ENCODE data around the gene SPAG9.
A peak's percentile ranks its signal among the peaks of the same experiment; 100 is the strongest.

Gene SPAG9

DNA sequence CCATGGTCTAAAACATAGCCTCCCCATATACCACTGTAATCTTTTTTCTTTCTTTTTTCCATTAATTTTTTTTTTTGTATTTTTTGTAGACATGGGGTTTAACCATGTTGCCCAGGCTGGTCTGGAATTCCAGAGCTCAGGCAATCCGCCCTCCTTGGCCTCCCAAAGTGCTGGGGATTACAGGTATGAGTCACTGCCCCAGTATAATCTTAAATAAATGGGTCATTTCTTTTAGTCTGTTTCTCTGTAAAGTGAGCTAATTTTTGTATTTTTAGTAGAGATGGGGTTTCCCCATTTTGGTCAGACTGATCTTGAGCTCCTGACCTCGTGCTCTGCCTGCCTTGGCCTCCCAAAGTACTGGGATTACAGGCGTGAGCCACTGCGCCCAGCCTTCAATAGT lies 27.0 kb upstream of the SPAG9 start:
- Histone ChIP-seq H3K9me3 (ENCODE audit: control insufficient read depth, low read length) (no peaks in the 10 kb centered on the region), H3K4me1 (ENCODE audit: control insufficient read depth, insufficient read depth, low read depth, low read length) (peaks cover 1% of the 10 kb centered on the region), H3K23ac (ENCODE audit: low read length in 2 of 2) (no peak overlapping the region), H3K36me3 (ENCODE audit: control insufficient read depth in 1 of 2, insufficient read depth in 2 of 2, low read depth in 1 of 2, low read length in 2 of 2) (no peaks in the 10 kb centered on the region), H4K8ac (ENCODE audit: low read length) (no peak overlapping the region), H3K9ac (ENCODE audit: low read length) (peak overlapping the region; percentile 39), H2BK120ac (ENCODE audit: low read depth, low read length) (no peak overlapping the region), H2BK5ac (ENCODE audit: low read depth, low read length, poor library complexity, severe bottlenecking) (no peak overlapping the region), H3K14ac (ENCODE audit: low read length in 2 of 2) (no peak overlapping the region), H3K4ac (ENCODE audit: low read depth in 1 of 2, low read length in 2 of 2) (no peak overlapping the region), H3K27ac (ENCODE audit: low read length, poor library complexity, severe bottlenecking) (no peak overlapping the region), H2AK5ac (ENCODE audit: low read length, severe bottlenecking) (no peak overlapping the region), H3K27me3 (ENCODE audit: control insufficient read depth in 1 of 2, insufficient read depth in 1 of 2, low read length in 2 of 2) (no peaks in the 10 kb centered on the region), H2BK15ac (ENCODE audit: low read depth, poor library complexity, severe bottlenecking) (no peak overlapping the region), H2AFZ (ENCODE audit: low read depth, low read length) (no peak overlapping the region), H3K79me1 (replicated peaks; ENCODE audit: low read length, poor library complexity, severe bottlenecking) (no peaks in the 10 kb centered on the region), H4K91ac (ENCODE audit: low read length) (no peak overlapping the region), H2BK12ac (ENCODE audit: low read length in 2 of 2) (no peak overlapping the region), H3K4me3 (ENCODE audit: insufficient read depth in 1 of 2, low read depth in 1 of 2, low read length in 2 of 2) (no peak overlapping the region), H3K18ac (ENCODE audit: low read depth in 1 of 2, low read length in 2 of 2) (no peak overlapping the region), H3K4me2 (ENCODE audit: low read length, poor library complexity, severe bottlenecking) (no peak overlapping the region)
- 87% methylated on average over 4 of the region's 4 CpGs for WGBS
- no peak for DNase-seq

GRCh38 chr17:51144266-51145022 lies 23.8 kb upstream of the SPAG9 start:
- Histone ChIP-seq H3K4ac (ENCODE audit: low read depth in 1 of 2, low read length in 2 of 2) (no peak overlapping the region), H4K91ac (ENCODE audit: low read length) (no peak overlapping the region), H3K27ac (ENCODE audit: low read length, poor library complexity, severe bottlenecking) (no peak overlapping the region), H3K14ac (ENCODE audit: low read length in 2 of 2) (no peak overlapping the region), H2BK5ac (ENCODE audit: low read depth, low read length, poor library complexity, severe bottlenecking) (no peak overlapping the region), H3K23ac (ENCODE audit: low read length in 2 of 2) (no peak overlapping the region), H2BK12ac (ENCODE audit: low read length in 2 of 2) (no peak overlapping the region), H3K27me3 (ENCODE audit: control insufficient read depth in 1 of 2, insufficient read depth in 1 of 2, low read length in 2 of 2) (no peaks in the 10 kb centered on the region), H2BK15ac (ENCODE audit: low read depth, poor library complexity, severe bottlenecking) (no peak overlapping the region), H3K4me1 (ENCODE audit: control insufficient read depth, insufficient read depth, low read depth, low read length) (no peaks in the 10 kb centered on the region), H2AK5ac (ENCODE audit: low read length, severe bottlenecking) (no peak overlapping the region), H3K79me1 (replicated peaks; ENCODE audit: low read length, poor library complexity, severe bottlenecking) (no peaks in the 10 kb centered on the region), H3K9ac (ENCODE audit: low read length) (no peak overlapping the region), H2BK120ac (ENCODE audit: low read depth, low read length) (no peak overlapping the region), H4K8ac (ENCODE audit: low read length) (no peak overlapping the region), H3K4me2 (ENCODE audit: low read length, poor library complexity, severe bottlenecking) (no peak overlapping the region), H2AFZ (ENCODE audit: low read depth, low read length) (no peak overlapping the region), H3K4me3 (ENCODE audit: insufficient read depth in 1 of 2, low read depth in 1 of 2, low read length in 2 of 2) (no peak overlapping the region), H3K36me3 (ENCODE audit: control insufficient read depth in 1 of 2, insufficient read depth in 2 of 2, low read depth in 1 of 2, low read length in 2 of 2) (no peaks in the 10 kb centered on the region), H3K18ac (ENCODE audit: low read depth in 1 of 2, low read length in 2 of 2) (no peak overlapping the region), H3K9me3 (ENCODE audit: control insufficient read depth, low read length) (no peaks in the 10 kb centered on the region)
- no peak for DNase-seq
- 90% methylated on average over 1 of the region's 6 CpGs for WGBS

DNA sequence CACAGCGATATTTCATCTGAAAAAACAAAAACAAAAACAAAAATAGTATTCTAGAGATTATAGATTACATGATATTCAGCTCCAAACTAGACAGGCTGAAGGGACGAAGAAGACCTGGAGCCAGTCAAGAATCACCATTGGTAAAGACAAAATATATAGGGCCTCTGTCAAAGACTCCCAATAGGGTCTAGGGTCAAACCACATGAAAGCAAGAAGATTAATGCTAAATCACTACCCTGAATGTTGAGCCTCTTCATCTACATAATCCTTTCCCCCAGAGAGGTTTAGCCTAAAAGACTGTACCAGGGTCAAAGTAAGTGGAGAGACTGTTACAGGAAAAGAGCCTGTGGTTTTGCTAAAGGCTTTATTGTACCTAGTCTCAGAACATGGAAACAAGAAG lies 21.9 kb upstream of the SPAG9 start:
- no peak overlapping the region for H2BK12ac ChIP-seq (ENCODE audit: low read length in 2 of 2)
- H3K14ac ChIP-seq (ENCODE audit: low read length in 2 of 2): no peak overlapping the region
- H2BK5ac ChIP-seq (ENCODE audit: low read depth, low read length, poor library complexity, severe bottlenecking): no peak overlapping the region
- no peak for DNase-seq
- no peak overlapping the region for H2BK15ac ChIP-seq (ENCODE audit: low read depth, poor library complexity, severe bottlenecking)
- no peak overlapping the region for H2AFZ ChIP-seq (ENCODE audit: low read depth, low read length)
- no peak overlapping the region for H3K4ac ChIP-seq (ENCODE audit: low read depth in 1 of 2, low read length in 2 of 2)
- no peak overlapping the region for H4K8ac ChIP-seq (ENCODE audit: low read length)
- H3K9ac ChIP-seq (ENCODE audit: low read length): no peak overlapping the region
- 89% methylated on average over 1 of the region's 2 CpGs for WGBS
- no peak overlapping the region for H3K27ac ChIP-seq (ENCODE audit: low read length, poor library complexity, severe bottlenecking)
- no peak overlapping the region for H3K4me2 ChIP-seq (ENCODE audit: low read length, poor library complexity, severe bottlenecking)
- no peak overlapping the region for H3K23ac ChIP-seq (ENCODE audit: low read length in 2 of 2)
- no peak overlapping the region for H3K4me3 ChIP-seq (ENCODE audit: insufficient read depth in 1 of 2, low read depth in 1 of 2, low read length in 2 of 2)
- H3K18ac ChIP-seq (ENCODE audit: low read depth in 1 of 2, low read length in 2 of 2): no peak overlapping the region
- H3K9me3 ChIP-seq (ENCODE audit: control insufficient read depth, low read length): no peaks in the 10 kb centered on the region
- H3K36me3 ChIP-seq (ENCODE audit: control insufficient read depth in 1 of 2, insufficient read depth in 2 of 2, low read depth in 1 of 2, low read length in 2 of 2): no peaks in the 10 kb centered on the region
- H4K91ac ChIP-seq (ENCODE audit: low read length): no peak overlapping the region
- no peaks in the 10 kb centered on the region for H3K79me1 ChIP-seq (replicated peaks; ENCODE audit: low read length, poor library complexity, severe bottlenecking)
- H3K27me3 ChIP-seq (ENCODE audit: control insufficient read depth in 1 of 2, insufficient read depth in 1 of 2, low read length in 2 of 2): no peaks in the 10 kb centered on the region
- H2BK120ac ChIP-seq (ENCODE audit: low read depth, low read length): no peak overlapping the region
- H2AK5ac ChIP-seq (ENCODE audit: low read length, severe bottlenecking): no peak overlapping the region
- no peaks in the 10 kb centered on the region for H3K4me1 ChIP-seq (ENCODE audit: control insufficient read depth, insufficient read depth, low read depth, low read length)

DNA sequence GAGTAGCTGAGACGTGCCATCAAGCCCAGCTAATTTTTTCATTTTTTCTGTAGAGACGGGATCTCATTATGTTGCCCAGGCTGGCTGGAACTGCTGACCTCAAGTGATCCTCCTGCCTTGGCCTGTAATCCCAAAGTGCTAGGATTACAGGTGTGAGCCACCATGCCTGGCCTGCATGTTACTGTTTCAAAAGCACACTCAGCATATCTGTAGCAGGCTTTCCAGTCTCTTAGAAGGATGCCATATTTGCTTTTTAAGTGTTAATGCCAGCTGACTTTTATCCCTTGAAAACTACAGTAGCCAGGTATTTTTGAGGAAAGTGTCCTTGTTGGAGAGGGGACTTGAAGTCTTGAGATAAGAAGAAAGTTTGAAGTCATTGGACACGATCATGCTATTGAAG lies 15.3 kb upstream of the SPAG9 start:
- Histone ChIP-seq H3K27ac (ENCODE audit: low read length, poor library complexity, severe bottlenecking) (no peak overlapping the region), H3K9ac (ENCODE audit: low read length) (no peak overlapping the region), H3K4ac (ENCODE audit: low read depth in 1 of 2, low read length in 2 of 2) (no peak overlapping the region), H3K4me1 (ENCODE audit: control insufficient read depth, insufficient read depth, low read depth, low read length) (peaks cover 4% of the 10 kb centered on the region), H3K4me3 (ENCODE audit: insufficient read depth in 1 of 2, low read depth in 1 of 2, low read length in 2 of 2) (no peak overlapping the region), H4K8ac (ENCODE audit: low read length) (no peak overlapping the region), H3K18ac (ENCODE audit: low read depth in 1 of 2, low read length in 2 of 2) (no peak overlapping the region), H2BK5ac (ENCODE audit: low read depth, low read length, poor library complexity, severe bottlenecking) (no peak overlapping the region), H2AFZ (ENCODE audit: low read depth, low read length) (no peak overlapping the region), H3K14ac (ENCODE audit: low read length in 2 of 2) (no peak overlapping the region), H4K91ac (ENCODE audit: low read length) (no peak overlapping the region), H3K9me3 (ENCODE audit: control insufficient read depth, low read length) (no peaks in the 10 kb centered on the region), H3K79me1 (replicated peaks; ENCODE audit: low read length, poor library complexity, severe bottlenecking) (no peaks in the 10 kb centered on the region), H3K4me2 (ENCODE audit: low read length, poor library complexity, severe bottlenecking) (no peak overlapping the region), H3K27me3 (ENCODE audit: control insufficient read depth in 1 of 2, insufficient read depth in 1 of 2, low read length in 2 of 2) (no peaks in the 10 kb centered on the region), H2AK5ac (ENCODE audit: low read length, severe bottlenecking) (no peak overlapping the region), H2BK12ac (ENCODE audit: low read length in 2 of 2) (no peak overlapping the region), H2BK120ac (ENCODE audit: low read depth, low read length) (no peak overlapping the region), H3K23ac (ENCODE audit: low read length in 2 of 2) (no peak overlapping the region), H3K36me3 (ENCODE audit: control insufficient read depth in 1 of 2, insufficient read depth in 2 of 2, low read depth in 1 of 2, low read length in 2 of 2) (no peaks in the 10 kb centered on the region), H2BK15ac (ENCODE audit: low read depth, poor library complexity, severe bottlenecking) (no peak overlapping the region)
- WGBS: 90% methylated on average over 3 of the region's 3 CpGs
- no peak for DNase-seq
